Upper lobe of right lung (tissue), 1 donor: ENCODE data around the gene NSFL1C. TPM values are rescaled to one million over a fixed set of nuclear protein-coding genes. Genes with fewer than 3 reads are reported as not detected.

ENCODE experiments used
- ATAC-seq: fragments of 200-7000 bp; cut with Tn5 transposase; one replicate; pipeline ENCODE4 v1.9.1; 2020; ENCODE audit warnings: mild to moderate bottlenecking, moderate library complexity
- DNase-seq: peaks from one replicate; pipeline ENCODE4 v3.0.0-alpha.2; 2020
- H3K27ac ChIP-seq: fragments of 200-600 bp; one replicate; pipeline ENCODE4 v1.8.0; 2022
- H3K27me3 ChIP-seq: fragments of 200-600 bp; one replicate; pipeline ENCODE4 v1.8.0; 2022; ENCODE audit warnings: mild to moderate bottlenecking
- H3K36me3 ChIP-seq: fragments of 200-600 bp; one replicate; pipeline ENCODE4 v1.8.0; 2022
- H3K4me1 ChIP-seq: fragments of 200-600 bp; one replicate; pipeline ENCODE4 v1.8.0; 2022
- H3K4me3 ChIP-seq: fragments of 200-600 bp; one replicate; pipeline ENCODE4 v1.8.0; 2022; ENCODE audit warnings: mild to moderate bottlenecking
- H3K9me3 ChIP-seq: fragments of 200-600 bp; one replicate; pipeline ENCODE4 v1.8.0; 2022
- intact Hi-C: fragments of 100-400 bp; cut with DNase I; formaldehyde crosslinking; loops from one replicate; pipeline ENCODE4 v1.11.0; 2022
- total RNA-seq: library from RNA; stranded (reverse); fragmentation: NEBNext Ultra II Directional; extraction: Animal tissue kit (Norgen Biotek cat#: 25700); gene quantifications from one replicate; pipeline ENCODE4 v1.2.1, GENCODE V29; 2021
- TF ChIP-seq, protein P1 (sequence below): fragments of 200-600 bp; IDR thresholded peaks from one replicate; pipeline ENCODE4 v1.8.0; 2022; ENCODE audit warnings: antibody characterized with exemption
- donor health status: DM: no; HTN: yes; CAD: no; lungs with severe emphysema.

The NSFL1C gene
- total RNA-seq, 1 donor from 2014 or later, result 73.4 TPM

DNA sequence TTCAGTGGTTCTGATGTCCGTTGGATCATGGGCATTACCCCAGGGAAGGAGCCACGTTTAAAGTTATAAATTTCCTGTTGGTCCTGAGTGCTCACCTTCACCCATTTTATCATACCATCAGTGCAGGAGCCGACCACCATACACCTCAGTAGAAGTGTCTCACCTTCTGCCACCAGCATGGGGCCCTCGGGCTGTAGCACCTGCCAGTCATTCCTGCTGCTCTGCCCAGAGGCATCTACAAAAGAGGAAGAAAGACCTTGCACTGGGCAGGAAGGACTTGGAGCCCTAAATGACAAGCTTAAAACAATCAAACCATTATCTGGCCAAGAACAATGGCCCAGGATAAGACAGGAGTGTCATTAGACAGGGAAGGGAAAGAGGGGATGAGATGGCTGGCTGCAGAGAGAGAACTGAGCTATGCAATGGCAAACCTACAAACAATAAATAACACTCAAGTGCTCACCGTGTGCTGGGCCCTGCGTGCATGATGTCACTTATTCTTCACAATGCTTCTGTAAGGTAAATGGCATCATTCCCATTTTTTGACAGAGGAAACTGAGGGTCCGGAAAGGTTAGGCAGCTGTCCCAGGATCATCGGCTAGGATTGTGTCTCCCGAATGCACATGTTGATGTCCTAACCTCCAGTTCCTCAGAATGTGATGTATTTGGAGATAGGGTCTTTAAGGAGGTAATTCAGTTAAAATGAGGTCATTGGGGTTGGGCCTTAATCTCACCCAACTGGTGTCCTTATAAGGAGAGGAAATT is 13.4 kb upstream of the NSFL1C start:
- H3K27me3 ChIP-seq, result no peaks in the 10 kb centered on the region
- H3K9me3 ChIP-seq, result no peaks in the 10 kb centered on the region
- no peak overlapping the region for H3K4me3 ChIP-seq
- ATAC-seq (no peak), DNase-seq (no peak)
- H3K27ac ChIP-seq, result no peak overlapping the region
- H3K4me1 ChIP-seq, result no peaks in the 10 kb centered on the region
- TF ChIP-seq, protein P1, sequence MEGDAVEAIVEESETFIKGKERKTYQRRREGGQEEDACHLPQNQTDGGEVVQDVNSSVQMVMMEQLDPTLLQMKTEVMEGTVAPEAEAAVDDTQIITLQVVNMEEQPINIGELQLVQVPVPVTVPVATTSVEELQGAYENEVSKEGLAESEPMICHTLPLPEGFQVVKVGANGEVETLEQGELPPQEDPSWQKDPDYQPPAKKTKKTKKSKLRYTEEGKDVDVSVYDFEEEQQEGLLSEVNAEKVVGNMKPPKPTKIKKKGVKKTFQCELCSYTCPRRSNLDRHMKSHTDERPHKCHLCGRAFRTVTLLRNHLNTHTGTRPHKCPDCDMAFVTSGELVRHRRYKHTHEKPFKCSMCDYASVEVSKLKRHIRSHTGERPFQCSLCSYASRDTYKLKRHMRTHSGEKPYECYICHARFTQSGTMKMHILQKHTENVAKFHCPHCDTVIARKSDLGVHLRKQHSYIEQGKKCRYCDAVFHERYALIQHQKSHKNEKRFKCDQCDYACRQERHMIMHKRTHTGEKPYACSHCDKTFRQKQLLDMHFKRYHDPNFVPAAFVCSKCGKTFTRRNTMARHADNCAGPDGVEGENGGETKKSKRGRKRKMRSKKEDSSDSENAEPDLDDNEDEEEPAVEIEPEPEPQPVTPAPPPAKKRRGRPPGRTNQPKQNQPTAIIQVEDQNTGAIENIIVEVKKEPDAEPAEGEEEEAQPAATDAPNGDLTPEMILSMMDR, result no peak
- no peaks in the 10 kb centered on the region for H3K36me3 ChIP-seq
- intact Hi-C loops, result no loop called here

GRCh38 chr20:1478566-1478965 is 11.9 kb upstream of the NSFL1C start:
- H3K4me3 ChIP-seq, result no peak overlapping the region
- ATAC-seq (peak; percentile 39), DNase-seq (no peak)
- H3K36me3 ChIP-seq, result no peaks in the 10 kb centered on the region
- no peak overlapping the region for H3K27ac ChIP-seq
- TF ChIP-seq, protein P1, result no peak
- H3K27me3 ChIP-seq, result no peaks in the 10 kb centered on the region
- intact Hi-C loops, result no loop called here
- H3K4me1 ChIP-seq, result no peaks in the 10 kb centered on the region
- H3K9me3 ChIP-seq, result no peaks in the 10 kb centered on the region

DNA sequence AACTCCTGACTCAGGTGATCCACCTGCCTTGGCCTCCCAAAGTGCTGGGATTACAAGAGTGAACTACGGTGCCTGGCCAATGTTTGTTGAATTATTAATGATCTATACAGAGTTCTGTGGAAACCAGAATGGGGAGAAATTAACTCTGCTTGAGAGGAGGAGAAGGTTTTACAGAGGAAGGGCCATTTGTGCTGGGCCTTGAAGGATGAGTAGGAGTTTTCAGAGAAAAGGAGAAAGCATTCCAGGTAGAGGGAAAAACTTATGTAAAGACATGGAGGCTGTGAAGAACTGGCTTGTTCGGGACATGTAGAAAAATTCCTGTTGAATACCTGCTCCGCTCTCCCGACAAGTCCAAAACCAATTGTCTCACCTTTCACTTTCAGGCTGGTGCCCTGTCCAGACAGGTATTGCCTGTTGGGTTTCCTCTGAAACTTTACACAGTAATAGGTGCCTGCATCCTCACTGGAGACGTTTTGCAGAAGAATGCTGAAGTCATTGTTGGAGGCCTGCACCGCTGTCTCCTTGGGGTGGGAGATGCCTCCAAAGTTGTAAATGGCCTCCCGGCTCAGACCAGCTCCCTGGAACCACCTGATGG is 11.3 kb upstream of the NSFL1C start:
- TF ChIP-seq, protein P1, result no peak
- no peak overlapping the region for H3K4me3 ChIP-seq
- intact Hi-C loops, result no loop called here
- H3K4me1 ChIP-seq, result no peaks in the 10 kb centered on the region
- H3K36me3 ChIP-seq, result no peaks in the 10 kb centered on the region
- H3K27me3 ChIP-seq, result no peaks in the 10 kb centered on the region
- DNase-seq (no peak), ATAC-seq (no peak)
- H3K27ac ChIP-seq, result no peak overlapping the region
- no peaks in the 10 kb centered on the region for H3K9me3 ChIP-seq

GRCh38 chr20:1474817-1475603 is 8.4 kb upstream of the NSFL1C start:
- DNase-seq (no peak), ATAC-seq (no peak)
- no peak overlapping the region for H3K27ac ChIP-seq
- H3K4me1 ChIP-seq, result no peaks in the 10 kb centered on the region
- H3K4me3 ChIP-seq, result no peak overlapping the region
- no peaks in the 10 kb centered on the region for H3K27me3 ChIP-seq
- TF ChIP-seq, protein P1, result no peak
- intact Hi-C loops, result no loop called here
- no peaks in the 10 kb centered on the region for H3K36me3 ChIP-seq
- no peaks in the 10 kb centered on the region for H3K9me3 ChIP-seq

GRCh38 chr20:1474325-1474724 is 7.7 kb upstream of the NSFL1C start:
- Histone ChIP-seq H3K36me3 (no peaks in the 10 kb centered on the region), H3K27me3 (no peaks in the 10 kb centered on the region), H3K27ac (no peak overlapping the region), H3K9me3 (no peaks in the 10 kb centered on the region), H3K4me3 (no peak overlapping the region), H3K4me1 (no peaks in the 10 kb centered on the region)
- TF ChIP-seq, protein P1, result no peak
- intact Hi-C loops, result no loop called here
- no peak for ATAC-seq
- DNase-seq, result no peak
